Spinal cord (tissue), 10 donors: ENCODE measurements around the gene SRGAP2B. TPM values are rescaled to one million over a fixed set of nuclear protein-coding genes. Genes with fewer than 3 reads are reported as not detected.
"Not testable (repeated sequence)": the region's sequence is repeated elsewhere in the genome, so short reads cannot be mapped to it uniquely, and the experiment has no call there.

ENCODE experiments used
- DNase-seq, 6 donors: peaks; one replicate each; pipeline versions ENCODE4 v3.0.0 to v3.0.0-alpha.2; 2013 to 2015; ENCODE audit warnings: low spot score in 6 of 6, low read depth in 4 of 6
- H3K27ac ChIP-seq: one replicate; pipeline ENCODE4 v1.5.1; 2013; ENCODE audit warnings: low read depth, low read length, control low read depth
- H3K27me3 ChIP-seq: one replicate; pipeline ENCODE4 v1.6.1; 2013; ENCODE audit warnings: low read length; ENCODE audit not compliant: control insufficient read depth, insufficient read depth
- H3K36me3 ChIP-seq: one replicate; pipeline ENCODE4 v1.6.1; 2013; ENCODE audit warnings: low read length; ENCODE audit not compliant: control insufficient read depth, insufficient read depth
- H3K4me1 ChIP-seq: one replicate; pipeline ENCODE4 v1.6.1; 2013; ENCODE audit warnings: low read length; ENCODE audit not compliant: control insufficient read depth, insufficient read depth
- H3K4me3 ChIP-seq: one replicate; pipeline ENCODE4 v1.5.1; 2013; ENCODE audit warnings: low read depth, low read length, control low read depth
- H3K9me3 ChIP-seq: one replicate; pipeline ENCODE4 v1.6.1; 2013; ENCODE audit warnings: low read length; ENCODE audit not compliant: control insufficient read depth, insufficient read depth
- WGBS: methylation state at CpG from one replicate; pipeline ENCODE4 v1.1.5; 2013; ENCODE audit warnings: missing lambda C conversion rate; ENCODE audit not compliant: insufficient coverage; 5-methylcytosine and 5-hydroxymethylcytosine counted together
- long read RNA-seq, 4 donors: transcript quantifications; one replicate each; lab custom pipeline, GENCODE V29; 2026
- polyA plus RNA-seq, 2 donors: library from polyadenylated mRNA; unstranded; fragments of 120-200 nt; gene quantifications; one replicate each; pipeline ENCODE4 v1.2.1, GENCODE V29; 2013; ENCODE audit not compliant: insufficient read length in 2 of 2
- total RNA-seq, 2 donors: library from RNA; depleted of rRNA in 1 of 2; stranded (reverse); fragments of 120-200 nt in 1 of 2; fragments of >200 nt in 1 of 2; gene quantifications; one replicate each; pipeline versions ENCODE4 v1.2.3 to v1.2.4, GENCODE V29; 2013 to 2014
- donor health status: healthy.

SRGAP2B gene
- total RNA-seq: 10 to 100 TPM; 56.2 to 84.3 TPM
- 10 to 100 TPM; 60.9 to 68.8 TPM for polyA plus RNA-seq
- long read RNA-seq, donor 1, partial matches to known transcripts: 0 of 2 reads
- long read RNA-seq, donor 1, other reads (novel, unspliced or antisense): 0 of 2 reads
- long read RNA-seq, donor 2: 0 reads
- long read RNA-seq, donor 3: 0 reads
- long read RNA-seq, donor 4: 0 reads

GRCh38 chr1:145095284-145096057 is at the start of gene SRGAP2B, which contains the start of gene FAM72D:
Gene SRGAP2B (minus strand): TSS chr1:145095328. CDS start chr1:145092901, 2,427 bp downstream.
Gene FAM72D (plus strand): TSS chr1:145095974. CDS start chr1:145096848, 874 bp downstream.
- H3K9me3 ChIP-seq, H3K27me3 ChIP-seq, H3K4me1 ChIP-seq, DNase-seq, H3K36me3 ChIP-seq: not testable (repeated sequence)
- no CpG with 5 or more reads among the region's 47 CpGs for WGBS
- peak within 1 kb of the TSS; percentile 61 for H3K27ac ChIP-seq
- H3K4me3 ChIP-seq: peak within 1 kb of the TSS; percentile 36

DNA sequence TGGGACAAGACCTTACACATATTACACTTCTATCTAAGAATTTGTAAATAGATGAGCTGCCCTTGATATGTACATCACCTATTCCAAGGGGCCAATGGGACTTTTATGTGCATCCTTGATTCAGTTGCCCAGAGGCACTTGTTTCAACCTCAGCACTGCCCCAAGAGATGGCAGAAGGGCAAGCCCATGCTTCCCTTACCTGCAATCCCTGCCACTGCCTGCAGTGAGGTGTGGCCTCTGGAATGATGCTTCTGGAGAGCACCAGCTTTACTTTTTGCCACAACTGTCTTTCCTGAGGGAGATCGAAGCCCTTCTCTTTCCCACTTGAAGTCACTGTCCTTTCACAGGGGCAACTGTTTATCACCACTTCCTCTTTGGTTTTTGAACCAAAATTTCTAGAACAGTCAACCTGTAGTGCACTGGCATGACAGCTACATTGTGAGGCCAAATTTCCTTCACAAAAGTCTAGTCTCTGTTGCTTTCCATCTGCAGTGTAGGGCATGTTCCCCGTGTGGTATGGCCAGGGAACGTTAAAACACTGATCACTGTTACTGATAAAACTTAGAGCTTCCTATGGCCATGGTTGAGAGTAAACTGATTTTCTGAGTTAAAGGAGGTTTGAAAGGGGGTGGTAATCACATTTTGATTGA is 49.3 kb upstream of the SRGAP2B start:
- not testable (repeated sequence) for H3K9me3 ChIP-seq, H3K36me3 ChIP-seq, H3K27ac ChIP-seq, H3K4me3 ChIP-seq, DNase-seq, H3K27me3 ChIP-seq, H3K4me1 ChIP-seq
- WGBS: no CpG with 5 or more reads among the region's 3 CpGs

DNA sequence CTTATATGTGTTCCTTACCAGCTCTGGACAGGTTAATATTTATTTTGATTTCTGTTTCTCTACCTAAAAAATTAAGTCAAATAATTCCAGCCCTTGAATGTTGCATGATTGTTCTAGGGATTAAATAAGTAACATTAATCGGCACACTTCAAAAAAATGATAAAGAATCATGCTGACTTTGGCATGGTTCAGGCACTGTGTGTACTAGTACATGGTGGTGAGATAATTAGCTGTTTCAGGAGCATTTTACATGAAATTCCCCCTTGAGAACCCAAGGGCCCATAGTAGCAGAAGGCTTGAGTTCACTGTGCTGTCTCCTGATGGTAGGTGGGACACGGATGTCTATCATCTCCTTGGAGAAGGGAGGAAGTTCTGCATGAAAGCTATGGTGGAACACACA is 45.4 kb upstream of the SRGAP2B start:
- not testable (repeated sequence) for DNase-seq, H3K4me1 ChIP-seq, H3K27ac ChIP-seq, H3K36me3 ChIP-seq, H3K4me3 ChIP-seq, H3K27me3 ChIP-seq, H3K9me3 ChIP-seq
- no CpG with 5 or more reads among the region's 2 CpGs for WGBS

- H3K9me3 ChIP-seq, H3K4me3 ChIP-seq, H3K36me3 ChIP-seq, H3K27ac ChIP-seq, DNase-seq, H3K4me1 ChIP-seq, H3K27me3 ChIP-seq: not testable (repeated sequence)
- WGBS: no CpG with 5 or more reads among the region's 1 CpG
Measured at GRCh38 chr1:145134476-145134875, 39.3 kb upstream of the SRGAP2B start.

DNA sequence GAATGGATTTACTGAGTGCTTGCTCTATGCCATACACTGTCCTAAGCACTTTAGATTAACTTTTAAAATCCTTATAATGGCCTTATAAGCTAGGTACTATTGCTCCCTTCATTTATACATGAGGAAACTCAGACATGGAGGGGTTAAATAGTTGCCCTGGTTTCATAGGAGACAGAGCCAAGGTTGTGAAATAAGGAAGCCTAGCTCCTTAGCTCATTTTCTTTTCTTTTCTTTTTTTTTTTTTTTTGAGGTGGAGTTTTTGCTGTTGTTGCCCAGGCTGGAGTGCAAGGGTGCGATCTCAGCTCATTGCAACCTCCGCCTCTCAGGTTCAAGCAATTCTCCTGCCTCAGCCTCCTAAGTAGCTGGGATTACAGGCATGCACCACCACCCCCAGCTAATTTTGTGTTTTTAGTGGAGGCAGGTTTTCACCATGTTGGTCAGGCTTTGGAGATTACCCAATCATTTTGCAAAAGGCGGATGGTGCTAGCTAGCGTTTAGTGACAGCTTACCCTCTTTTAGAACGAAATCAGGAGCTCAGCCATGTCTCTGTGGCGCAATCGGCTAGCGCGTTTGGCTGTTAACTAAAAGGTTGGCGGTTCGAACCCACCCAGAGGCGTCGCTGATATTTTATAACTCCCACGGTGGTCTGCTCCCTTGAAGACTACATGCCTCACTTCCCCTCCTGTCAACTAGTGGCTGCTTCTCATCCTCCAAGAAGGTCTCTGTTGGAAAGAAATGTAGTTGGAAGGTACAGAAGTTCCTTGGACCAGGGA is 33.8 kb upstream of the SRGAP2B start:
- no CpG with 5 or more reads among the region's 14 CpGs for WGBS

DNA sequence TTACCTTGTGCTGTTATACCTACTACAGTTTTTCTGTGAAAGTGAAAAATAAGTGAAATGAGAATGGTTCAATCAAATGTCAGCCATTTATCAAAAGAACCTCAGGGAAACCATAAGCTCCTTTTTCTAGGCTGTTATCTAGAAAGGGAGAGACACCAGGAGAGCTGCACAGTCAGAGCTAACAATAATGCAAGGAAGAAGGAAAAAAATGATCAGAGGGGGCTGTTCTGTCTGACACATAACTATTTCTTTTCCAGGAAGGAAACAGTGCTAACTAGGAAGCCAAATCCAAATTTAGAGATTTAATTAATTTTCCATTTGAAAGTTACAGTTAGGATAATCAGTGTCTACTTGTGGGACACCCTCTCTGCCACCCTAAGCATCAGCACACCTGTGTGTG is 32.0 kb upstream of the SRGAP2B start:
- not testable (repeated sequence) for DNase-seq, H3K4me1 ChIP-seq, H3K27ac ChIP-seq, H3K36me3 ChIP-seq, H3K27me3 ChIP-seq, H3K4me3 ChIP-seq, H3K9me3 ChIP-seq

More for the DNA sequence above, 33.8 kb upstream of the SRGAP2B start:
- H3K4me1 ChIP-seq, H3K27me3 ChIP-seq, H3K4me3 ChIP-seq, H3K27ac ChIP-seq, DNase-seq, H3K36me3 ChIP-seq, H3K9me3 ChIP-seq: not testable (repeated sequence)

DNA sequence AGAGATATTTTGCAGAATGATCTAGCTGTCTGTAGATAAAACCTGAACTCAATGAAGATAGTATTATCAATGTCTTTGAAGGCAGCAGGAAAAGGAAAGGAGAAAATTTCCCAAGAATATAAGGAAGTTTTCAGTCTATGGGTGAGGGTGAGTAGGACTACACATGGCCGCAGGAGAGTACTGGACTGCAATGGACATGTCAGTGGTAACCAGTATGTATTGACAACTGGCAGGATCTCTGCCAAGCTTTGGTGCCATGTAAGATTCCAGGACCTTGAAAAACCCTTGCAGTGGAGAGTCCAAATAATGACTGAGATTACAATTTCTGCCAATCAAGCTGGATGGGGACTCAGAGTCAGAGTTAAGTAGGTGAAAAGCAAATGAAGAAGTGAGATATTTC is 30.0 kb upstream of the SRGAP2B start:
- not testable (repeated sequence) for DNase-seq, H3K4me3 ChIP-seq, H3K4me1 ChIP-seq, H3K36me3 ChIP-seq, H3K27me3 ChIP-seq, H3K27ac ChIP-seq, H3K9me3 ChIP-seq
- WGBS: no CpG with 5 or more reads among the region's 1 CpG

GRCh38 chr1:145123992-145124641 is 29.0 kb upstream of the SRGAP2B start:
- DNase-seq, H3K9me3 ChIP-seq, H3K27me3 ChIP-seq, H3K27ac ChIP-seq, H3K36me3 ChIP-seq, H3K4me1 ChIP-seq, H3K4me3 ChIP-seq: not testable (repeated sequence)
- WGBS: no CpG with 5 or more reads among the region's 7 CpGs

- H3K36me3 ChIP-seq: not testable (repeated sequence)
- WGBS: no CpG with 5 or more reads among the region's 1 CpG
Measured at GRCh38 chr1:145123062-145123395, 27.9 kb upstream of the SRGAP2B start.

More at GRCh38 chr1:145123062-145123395, 27.9 kb upstream of the SRGAP2B start:
- not testable (repeated sequence) for H3K27ac ChIP-seq, H3K4me3 ChIP-seq, H3K27me3 ChIP-seq, H3K9me3 ChIP-seq, H3K4me1 ChIP-seq, DNase-seq
